Stimulated activated CD8-positive, alpha-beta memory T cell treated with anti-CD3 and anti-CD28 coated beads, Interleukin-12 subunit alpha, Interleukin-12 subunit beta, amount 100 ng/mL, for 24 hours (primary cell): ENCODE results near the gene XRN2.
"Not testable (repeated sequence)": the region's sequence is repeated elsewhere in the genome, so short reads cannot be mapped to it uniquely, and the experiment has no call there.

Experiments used
- DNase-seq: peaks from one replicate; pipeline ENCODE4 v3.0.0-alpha.2; 2020; ENCODE audit errors: extremely low read depth

Gene XRN2

DNA sequence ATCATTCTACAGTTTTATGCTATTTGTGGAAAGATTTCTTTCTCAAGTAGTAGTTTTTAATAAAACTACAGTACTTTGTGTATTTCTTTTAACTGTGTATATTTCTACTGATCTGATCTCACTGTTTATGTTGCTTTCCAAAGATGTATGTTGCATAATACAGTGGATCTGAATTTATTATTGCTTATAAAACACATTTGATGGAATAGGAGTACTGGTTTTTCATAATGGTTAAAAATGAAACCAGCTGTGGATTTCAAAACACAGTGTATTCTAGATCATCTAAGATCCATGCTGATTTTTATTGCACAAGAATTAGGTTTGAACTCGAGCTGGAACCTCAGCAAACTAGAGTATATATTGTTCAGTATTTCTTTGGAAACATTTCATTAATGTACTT, 86.2 kb downstream of the XRN2 start:
- DNase-seq, result no peak

- no peak for DNase-seq
These were observed 87.6 kb downstream of the XRN2 start for GRCh38 chr20:21390768-21391167.

GRCh38 chr20:21391185-21391971, 88.2 kb downstream of the XRN2 start:
- DNase-seq, result no peak

DNA sequence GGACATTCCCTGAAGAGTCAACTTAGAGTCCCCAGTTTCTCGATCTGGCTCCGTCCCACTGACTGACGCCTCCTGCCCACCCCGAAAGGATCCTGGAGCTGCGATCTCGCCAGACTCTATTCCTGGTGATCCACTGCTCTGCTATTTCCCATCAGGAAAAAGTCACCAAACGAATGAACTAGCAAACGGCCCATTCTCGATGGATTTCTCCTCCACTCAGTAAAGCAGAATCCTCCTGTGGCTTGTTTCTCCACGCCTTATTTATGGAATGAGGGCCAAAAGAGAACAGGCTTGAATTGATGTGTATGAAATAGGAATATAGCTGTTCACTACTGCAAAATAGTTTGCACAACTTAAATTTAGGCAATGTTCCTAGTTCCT, 88.8 kb downstream of the XRN2 start:
- DNase-seq, result no peak

GRCh38 chr20:21393166-21393565, 90.0 kb downstream of the XRN2 start:
- DNase-seq, result no peak

DNA sequence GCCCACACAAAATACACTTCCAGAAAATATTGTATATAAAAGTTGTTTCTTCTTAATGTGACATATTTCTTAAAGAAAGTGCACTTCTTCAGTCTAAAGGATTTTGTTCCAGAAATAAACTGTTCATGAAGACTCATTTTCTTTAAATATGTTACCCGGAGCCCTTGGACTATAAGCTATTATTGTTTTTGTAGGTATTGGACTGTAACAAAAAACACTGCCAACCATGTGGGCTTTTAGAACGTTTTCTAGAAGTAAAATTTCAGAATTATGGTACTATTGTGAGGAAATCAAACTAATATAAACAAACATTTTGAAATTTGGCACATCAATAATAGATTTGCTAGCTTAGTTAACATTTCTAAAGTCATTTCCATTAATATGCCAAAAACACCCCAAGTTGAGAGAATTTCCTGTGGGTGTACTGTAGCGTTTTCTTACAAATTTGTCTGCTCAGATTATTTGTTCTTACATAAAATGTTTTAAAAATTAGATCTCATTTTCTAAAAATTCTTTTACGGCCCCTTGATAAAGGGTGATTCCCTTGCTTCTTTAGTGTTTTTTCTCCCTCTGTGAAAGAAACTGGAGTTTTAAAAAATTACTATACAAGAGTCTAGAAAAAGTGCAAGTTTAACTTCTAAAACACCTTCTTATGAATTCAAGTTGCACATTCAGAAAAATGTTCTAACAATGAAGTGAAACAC, 90.8 kb downstream of the XRN2 start:
- DNase-seq, result no peak

DNA sequence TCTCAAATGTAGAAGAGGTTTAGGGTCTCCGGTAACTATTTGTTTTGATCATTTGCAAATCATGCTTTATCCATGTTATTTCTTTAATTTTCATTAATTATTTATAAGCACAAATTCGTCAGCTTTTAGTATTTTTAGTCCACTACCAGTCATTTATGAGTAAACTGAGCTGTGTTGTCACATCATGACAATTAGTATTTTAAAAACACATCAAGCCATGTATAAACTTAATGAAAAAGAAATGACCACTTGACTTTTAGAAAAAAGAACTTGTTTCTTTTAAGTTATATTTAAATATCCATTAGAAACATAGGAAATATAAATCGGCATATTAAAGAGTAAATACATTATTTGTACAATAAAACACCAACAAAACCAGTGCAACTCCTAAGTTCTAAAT, 91.4 kb downstream of the XRN2 start:
- DNase-seq, result no peak

- no peak for DNase-seq
These were observed 92.0 kb downstream of the XRN2 start for GRCh38 chr20:21395051-21395665.

DNA sequence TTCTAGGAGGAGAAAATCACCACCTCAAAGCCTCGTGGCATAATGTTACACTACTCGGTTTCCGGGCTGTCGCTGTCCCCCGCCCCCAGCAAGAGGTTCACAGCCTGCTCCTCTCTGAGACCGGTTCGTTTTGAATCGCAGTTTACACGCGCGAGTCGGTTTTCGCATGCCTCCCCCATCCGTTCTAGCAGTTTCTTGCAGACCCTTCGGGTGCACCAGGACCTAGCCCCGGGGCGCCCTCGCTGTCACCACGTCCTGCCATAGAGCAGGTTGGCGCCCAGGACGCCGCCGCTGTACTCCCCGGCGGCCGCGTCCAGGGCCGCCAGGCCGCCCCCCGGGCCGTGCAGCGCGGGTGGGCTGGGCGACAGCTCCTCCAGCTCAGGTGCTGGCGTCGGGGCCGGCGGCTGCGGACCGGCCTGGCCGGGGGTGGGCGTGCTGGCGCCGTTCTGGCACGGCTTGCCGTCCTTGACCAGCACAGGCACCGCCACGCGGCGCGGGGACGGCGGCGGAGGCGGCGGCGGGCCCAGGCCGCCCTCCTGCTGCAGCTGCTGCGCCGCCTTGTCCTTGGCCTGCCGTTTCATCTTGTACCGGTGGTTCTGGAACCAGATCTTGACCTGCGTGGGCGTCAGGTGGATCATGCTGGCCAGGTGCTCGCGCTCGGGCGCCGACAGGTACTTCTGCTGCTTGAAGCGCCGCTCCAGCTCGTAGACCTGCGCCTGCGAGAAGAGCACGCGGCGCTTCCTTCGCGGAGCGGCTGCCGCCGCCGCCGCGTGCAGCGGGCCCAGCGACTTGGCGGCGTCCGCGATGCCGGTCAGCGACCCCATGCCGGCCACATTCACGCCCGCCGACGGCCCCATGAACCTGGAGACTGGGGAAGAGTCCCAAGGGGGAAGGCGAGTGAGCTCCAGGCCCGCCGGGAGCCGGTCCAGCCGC, 92.8 kb downstream of the XRN2 start:
- no peak for DNase-seq

DNA sequence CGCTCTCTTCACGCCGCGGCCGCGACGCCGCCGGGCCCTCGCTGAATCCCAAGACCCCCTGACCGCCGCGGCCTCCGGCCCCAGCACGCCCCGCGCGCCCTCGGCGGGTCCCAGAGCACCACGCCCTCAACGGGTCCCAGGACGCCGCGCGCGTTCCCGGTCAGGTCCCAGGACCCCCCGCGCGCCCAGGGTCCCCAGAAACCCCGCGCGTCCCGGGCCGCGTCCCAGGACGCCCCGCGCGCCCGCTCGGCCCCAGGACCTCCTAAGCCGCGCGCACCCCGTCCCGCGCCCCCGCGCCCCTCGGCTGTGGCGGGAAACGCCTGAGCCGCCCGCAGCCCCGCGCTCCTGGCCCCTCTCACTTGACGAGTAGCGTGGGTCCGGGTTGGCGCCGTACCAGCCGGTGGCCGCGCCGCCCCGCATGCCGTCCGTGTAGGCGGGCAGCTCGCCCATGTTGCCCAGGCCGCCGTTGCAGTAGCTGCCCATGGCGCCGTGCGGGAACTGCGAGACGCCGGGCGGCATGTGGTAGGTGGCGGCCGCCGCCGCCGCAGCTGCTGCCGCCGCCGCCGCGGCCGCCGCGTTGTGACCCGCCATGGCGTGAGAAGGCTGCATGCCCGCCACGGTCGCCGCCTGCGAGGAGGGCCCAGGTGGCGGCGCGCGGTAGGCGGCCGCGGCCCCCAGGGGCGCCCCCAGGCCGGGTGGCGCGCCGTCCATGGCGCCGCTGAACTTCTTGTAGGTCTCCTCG, 93.6 kb downstream of the XRN2 start:
- no peak for DNase-seq

DNA sequence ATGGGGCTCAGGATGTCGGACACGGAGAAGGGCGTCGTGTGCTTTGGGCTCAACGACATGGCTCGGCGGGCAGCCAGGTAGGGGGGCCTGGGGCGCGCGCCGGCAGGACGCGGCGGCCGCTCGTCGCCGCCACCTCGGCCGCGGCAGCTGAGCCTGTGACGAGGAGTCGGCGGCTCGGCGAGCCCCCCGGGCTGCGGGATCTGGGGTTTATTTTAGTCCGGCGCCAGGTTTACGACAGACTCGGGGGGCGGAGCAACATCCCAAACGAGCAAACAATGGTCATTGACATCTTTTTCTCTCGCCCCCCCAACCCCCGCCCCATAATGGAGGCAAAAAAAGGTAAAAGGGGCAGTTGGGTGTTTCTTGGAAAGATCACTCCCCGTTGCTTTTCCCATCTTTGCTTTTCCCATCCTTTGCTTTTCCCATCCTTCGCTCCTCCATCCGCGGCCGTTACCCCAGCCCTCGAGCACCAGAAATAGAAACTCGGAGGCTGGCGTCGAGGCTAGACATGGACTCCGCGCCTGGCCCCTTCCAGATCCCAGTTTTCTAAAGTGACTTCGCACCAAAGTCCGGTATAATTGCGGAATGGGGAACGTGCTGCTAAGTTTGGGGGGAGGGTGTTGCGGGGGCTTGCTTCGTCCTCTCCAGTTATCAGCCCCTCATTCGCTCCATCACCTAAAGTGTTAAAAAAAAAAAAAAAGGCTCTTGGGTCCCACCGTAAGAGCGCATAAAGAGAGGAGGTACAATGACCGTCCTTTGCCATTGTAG, 94.4 kb downstream of the XRN2 start, which contains the start of gene NKX2-4:
Gene NKX2-4 (minus strand): TSS at position 186 of the 768 bp plus-strand sequence. CDS start 127 bp downstream, at position 59.
- no peak for DNase-seq

GRCh38 chr20:21398109-21399004, 95.2 kb downstream of the XRN2 start:
- DNase-seq, result no peak

DNA sequence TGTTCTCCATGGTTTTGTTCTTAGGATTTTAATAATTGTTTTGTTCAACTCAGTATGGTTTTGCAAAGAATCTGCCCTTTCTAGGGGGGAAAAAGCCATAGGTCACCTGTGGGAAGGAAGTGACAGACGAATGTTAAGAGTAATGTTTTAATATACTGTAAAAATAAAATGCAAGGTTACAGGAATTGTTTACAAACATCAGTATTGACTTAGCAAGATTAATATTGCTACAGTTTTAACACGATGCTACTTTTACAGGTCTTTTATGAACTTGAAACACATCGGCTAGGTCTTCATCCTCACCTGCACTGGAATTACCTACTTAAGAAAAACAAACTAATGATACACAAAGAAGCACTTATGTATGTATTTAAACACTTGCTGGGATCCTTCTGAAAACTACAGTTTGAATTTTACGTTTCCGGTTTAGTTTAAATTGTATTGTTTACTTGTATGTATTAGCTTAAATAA, 95.9 kb downstream of the XRN2 start:
- DNase-seq, result no peak

DNA sequence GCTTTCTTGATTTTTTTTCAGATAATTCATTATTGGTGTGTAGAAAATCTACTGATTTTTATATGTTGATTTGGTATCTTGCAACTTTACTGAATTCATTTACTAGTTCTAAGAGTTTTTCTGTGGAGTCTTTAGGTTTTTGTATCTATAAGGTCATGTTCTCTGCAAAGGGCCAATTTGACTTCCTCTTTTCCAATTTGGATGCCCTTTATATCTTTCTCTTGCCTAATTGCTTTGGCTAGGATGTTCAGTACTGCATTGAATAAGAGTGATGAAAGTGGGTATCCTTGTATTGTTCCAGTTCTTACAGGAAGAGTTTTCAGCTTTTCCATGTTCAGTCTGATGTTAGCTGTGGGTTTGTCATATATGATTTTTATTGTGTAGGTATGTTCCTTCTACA, 108.6 kb downstream of the XRN2 start:
- no peak for DNase-seq

GRCh38 chr20:21413996-21414395, 110.9 kb downstream of the XRN2 start:
- not testable (repeated sequence) for DNase-seq

- DNase-seq, result not testable (repeated sequence)
These were observed 116.0 kb downstream of the XRN2 start for GRCh38 chr20:21419147-21419546.

GRCh38 chr20:21421601-21422236, 118.6 kb downstream of the XRN2 start:
- no peak for DNase-seq

- DNase-seq, result not testable (repeated sequence)
These were observed 120.6 kb downstream of the XRN2 start for GRCh38 chr20:21423712-21424111.

DNA sequence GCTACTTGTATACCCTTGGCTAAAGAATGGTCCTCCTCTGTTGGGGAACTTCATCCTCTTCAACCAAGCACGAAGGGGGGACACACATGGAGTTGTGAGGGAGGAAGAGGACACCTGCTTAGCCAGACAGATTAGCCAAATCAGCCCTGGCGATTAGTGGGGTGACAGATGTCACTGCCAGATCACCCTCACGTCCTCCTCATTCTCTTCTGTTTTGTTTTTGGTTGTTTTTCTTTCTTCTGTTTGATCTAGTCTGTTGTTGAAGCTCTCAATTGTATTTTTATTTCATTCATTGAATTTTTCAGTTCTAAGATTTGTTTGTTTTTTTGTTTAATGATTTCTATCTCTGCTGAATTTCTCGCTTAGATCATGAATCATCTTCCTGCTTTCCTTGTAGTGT, 121.7 kb downstream of the XRN2 start:
- DNase-seq, result no peak
